GM23338 (cell line): ENCODE data around the gene TRIM42.

ENCODE experiments used
- CREB1 ChIP-seq: fragments of 250-450 bp; sonication (Bioruptor Pico); IDR thresholded peaks from 2 replicates; pipeline ENCODE4 v1.5.0; 2020; ENCODE audit warnings: low read depth, mild to moderate bottlenecking, moderate library complexity
- CTCF ChIP-seq, 2 experiments: fragments of 200-600 bp in 1 of 2; sonication (generic) in 1 of 2; conservative IDR thresholded peaks; 2 replicates each; pipeline versions ENCODE4 v1.5.1 to v1.6.1; 2016 to 2017; ENCODE audit warnings: antibody characterized with exemption in 2 of 2, low read depth in 2 of 2, mild to moderate bottlenecking in 2 of 2, moderate library complexity in 1 of 2
- ETS1 ChIP-seq: IDR thresholded peaks from 2 replicates; pipeline ENCODE4 v1.6.1; 2016; ENCODE audit warnings: antibody characterized with exemption
- EZH2 ChIP-seq: fragments of 200-600 bp; sonication (generic); IDR thresholded peaks from one replicate; pipeline ENCODE4 v1.8.0; 2017; ENCODE audit warnings: antibody characterized with exemption, mild to moderate bottlenecking, low read depth; ENCODE audit not compliant: unreplicated experiment
- EZH2phosphoT487 ChIP-seq: fragments of 200-600 bp; sonication (generic); IDR thresholded peaks from one replicate; pipeline ENCODE4 v1.8.1; 2018; ENCODE audit warnings: antibody characterized with exemption; ENCODE audit not compliant: unreplicated experiment
- JUNB ChIP-seq: IDR thresholded peaks from one replicate; pipeline ENCODE4 v1.6.1; 2016; ENCODE audit warnings: antibody characterized with exemption; ENCODE audit not compliant: unreplicated experiment
- NANOG ChIP-seq: IDR thresholded peaks from 2 replicates; pipeline ENCODE4 v1.6.1; 2016; ENCODE audit warnings: antibody characterized with exemption, borderline replicate concordance
- POLR2AphosphoS5 ChIP-seq: IDR thresholded peaks from 2 replicates; pipeline ENCODE4 v1.6.1; 2016; ENCODE audit warnings: antibody characterized with exemption, low read depth
- REST ChIP-seq: IDR thresholded peaks from one replicate; pipeline ENCODE4 v1.6.1; 2018; ENCODE audit warnings: antibody characterized with exemption; ENCODE audit not compliant: unreplicated experiment
- ZNF114 ChIP-seq: fragments of 250-450 bp; sonication (Bioruptor Pico); IDR thresholded peaks from 2 replicates; pipeline ENCODE4 v1.5.0; 2020; ENCODE audit warnings: mild to moderate bottlenecking, moderate library complexity
- ZNF331 ChIP-seq: fragments of 250-450 bp; sonication (Bioruptor Pico); IDR thresholded peaks from 2 replicates; pipeline ENCODE4 v1.5.0; 2020; ENCODE audit warnings: low read depth, mild to moderate bottlenecking, moderate library complexity

- TF ChIP-seq EZH2phosphoT487 (no peak), ZNF114 (no peak), ETS1 (no peak), CTCF (conservative IDR thresholded peaks at IDR 0.05; ENCODE audit: low read depth in 2 of 2) (no peak), JUNB (no peak), POLR2AphosphoS5 (no peak), CREB1 (CRISPR knock-in tag) (no peak), REST (no peak), EZH2 (no peak), NANOG (no peak), ZNF331 (CRISPR knock-in tag) (no peak)
These were observed 64.3 kb downstream of the TRIM42 start for GRCh38 chr3:140742116-140742515.
